ENCODE measurements around the gene XIAP.

The XIAP gene

DNA sequence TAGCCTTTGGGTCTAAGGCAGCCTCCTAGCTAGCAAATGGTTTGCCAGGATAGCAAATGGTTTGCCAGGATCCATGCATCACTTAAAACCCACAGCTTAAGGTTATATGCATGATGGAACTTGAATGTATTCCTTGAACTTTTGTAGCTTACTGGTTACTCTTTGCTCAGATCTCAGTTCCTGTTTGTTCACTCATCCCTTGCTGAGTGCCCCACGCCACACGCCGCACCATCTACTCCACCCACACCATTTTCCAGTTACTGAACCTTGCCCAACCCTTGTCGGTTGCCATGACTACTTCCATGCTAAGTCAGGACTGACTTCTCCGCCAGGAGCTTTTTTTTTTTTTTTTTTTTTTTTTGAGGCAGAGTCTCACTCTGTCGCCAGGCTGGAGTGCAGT lies 29.5 kb upstream of the XIAP start:
- Histone ChIP-seq H3K9me3 (ENCODE audit: control insufficient read depth, insufficient read depth, low read length) (no peaks in the 10 kb centered on the region), H3F3A (ENCODE audit: control insufficient read depth, insufficient read depth) (no peaks in the 10 kb centered on the region), H3K36me3 (ENCODE audit: control insufficient read depth, low read length) (no peaks in the 10 kb centered on the region), H3K4me2 (ENCODE audit: low read length) (peak overlapping the region; percentile 12; the same call in 1 of the 2 replicates), H3K79me2 (ENCODE audit: control insufficient read depth, low read length) (no peaks in the 10 kb centered on the region), H3K27ac (ENCODE audit: low read depth, low read length) (no peak overlapping the region), H3K4me3 (ENCODE audit: low read length) (no peak overlapping the region), H3K9me2 (replicated peaks; ENCODE audit: control insufficient read depth, low read length) (no peaks in the 10 kb centered on the region), H4K20me1 (ENCODE audit: control insufficient read depth, insufficient read depth, low read depth, low read length) (no peaks in the 10 kb centered on the region), H3K27me3 (ENCODE audit: control insufficient read depth, low read length) (no peaks in the 10 kb centered on the region), H3K4me1 (ENCODE audit: control insufficient read depth, low read length) (peaks cover 6% of the 10 kb centered on the region)
- TF ChIP-seq, protein P1, sequence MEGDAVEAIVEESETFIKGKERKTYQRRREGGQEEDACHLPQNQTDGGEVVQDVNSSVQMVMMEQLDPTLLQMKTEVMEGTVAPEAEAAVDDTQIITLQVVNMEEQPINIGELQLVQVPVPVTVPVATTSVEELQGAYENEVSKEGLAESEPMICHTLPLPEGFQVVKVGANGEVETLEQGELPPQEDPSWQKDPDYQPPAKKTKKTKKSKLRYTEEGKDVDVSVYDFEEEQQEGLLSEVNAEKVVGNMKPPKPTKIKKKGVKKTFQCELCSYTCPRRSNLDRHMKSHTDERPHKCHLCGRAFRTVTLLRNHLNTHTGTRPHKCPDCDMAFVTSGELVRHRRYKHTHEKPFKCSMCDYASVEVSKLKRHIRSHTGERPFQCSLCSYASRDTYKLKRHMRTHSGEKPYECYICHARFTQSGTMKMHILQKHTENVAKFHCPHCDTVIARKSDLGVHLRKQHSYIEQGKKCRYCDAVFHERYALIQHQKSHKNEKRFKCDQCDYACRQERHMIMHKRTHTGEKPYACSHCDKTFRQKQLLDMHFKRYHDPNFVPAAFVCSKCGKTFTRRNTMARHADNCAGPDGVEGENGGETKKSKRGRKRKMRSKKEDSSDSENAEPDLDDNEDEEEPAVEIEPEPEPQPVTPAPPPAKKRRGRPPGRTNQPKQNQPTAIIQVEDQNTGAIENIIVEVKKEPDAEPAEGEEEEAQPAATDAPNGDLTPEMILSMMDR (IDR thresholded peaks at IDR 0.05; ENCODE audit: low read depth, low read length, poor library complexity, severe bottlenecking) = no peak
- TF ChIP-seq EZH2phosphoT487 (IDR thresholded peaks at IDR 0.05; ENCODE audit: borderline replicate concordance, low read length) = no peak

DNA sequence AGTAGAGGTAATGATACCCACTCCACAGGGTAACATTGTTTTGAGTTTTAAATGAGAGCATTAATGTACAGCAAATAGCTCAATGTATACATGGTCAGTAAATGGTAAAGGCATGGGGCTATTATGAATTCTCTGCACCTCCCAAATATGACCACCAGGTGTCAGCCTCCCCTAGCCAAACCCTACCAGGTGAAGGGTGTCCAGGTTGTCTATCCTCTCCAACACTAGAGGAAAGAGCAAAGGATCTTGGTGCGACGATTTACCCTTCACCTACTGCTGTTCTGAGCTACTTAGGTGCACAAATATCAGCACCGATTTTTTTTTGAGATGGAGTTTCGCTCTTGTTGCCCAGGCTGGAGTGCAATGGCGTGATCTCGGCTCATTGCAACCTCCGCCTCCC lies 26.5 kb upstream of the XIAP start:
- Histone ChIP-seq H3K9me2 (replicated peaks; ENCODE audit: control insufficient read depth, low read length) (no peaks in the 10 kb centered on the region), H3K9me3 (ENCODE audit: control insufficient read depth, insufficient read depth, low read length) (no peaks in the 10 kb centered on the region), H3K79me2 (ENCODE audit: control insufficient read depth, low read length) (no peaks in the 10 kb centered on the region), H3K27me3 (ENCODE audit: control insufficient read depth, low read length) (no peaks in the 10 kb centered on the region), H3K4me3 (ENCODE audit: low read length) (no peak overlapping the region), H3F3A (ENCODE audit: control insufficient read depth, insufficient read depth) (no peaks in the 10 kb centered on the region), H4K20me1 (ENCODE audit: control insufficient read depth, insufficient read depth, low read depth, low read length) (no peaks in the 10 kb centered on the region), H3K27ac (ENCODE audit: low read depth, low read length) (no peak overlapping the region), H3K4me2 (ENCODE audit: low read length) (no peak overlapping the region), H3K4me1 (ENCODE audit: control insufficient read depth, low read length) (peaks cover 6% of the 10 kb centered on the region), H3K36me3 (ENCODE audit: control insufficient read depth, low read length) (no peaks in the 10 kb centered on the region)
- TF ChIP-seq, protein P1 (IDR thresholded peaks at IDR 0.05; ENCODE audit: low read depth, low read length, poor library complexity, severe bottlenecking) = peak; percentile 63
- TF ChIP-seq EZH2phosphoT487 (IDR thresholded peaks at IDR 0.05; ENCODE audit: borderline replicate concordance, low read length) = no peak

DNA sequence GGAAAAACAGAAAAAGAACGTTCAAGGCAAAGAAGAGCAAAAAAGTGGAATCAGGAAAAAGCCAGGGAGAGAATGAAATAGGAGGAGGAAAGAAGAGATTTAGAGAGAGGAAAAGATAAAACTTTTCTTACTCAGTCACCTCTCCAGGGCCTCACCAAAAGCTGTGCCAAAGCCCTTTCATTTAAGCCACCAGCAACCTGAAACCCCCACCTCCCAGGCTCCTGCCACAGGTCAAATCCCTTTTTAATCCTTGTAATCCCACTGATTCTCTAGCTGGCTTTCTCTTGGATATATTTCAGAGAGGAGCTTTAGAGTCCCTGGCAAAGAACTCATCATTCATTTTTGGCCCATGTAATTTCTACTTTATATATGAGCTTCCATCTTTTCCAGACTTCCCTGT lies 25.7 kb upstream of the XIAP start:
- Histone ChIP-seq H3K27ac (ENCODE audit: low read depth, low read length) (no peak overlapping the region), H3K36me3 (ENCODE audit: control insufficient read depth, low read length) (no peaks in the 10 kb centered on the region), H3K79me2 (ENCODE audit: control insufficient read depth, low read length) (no peaks in the 10 kb centered on the region), H3F3A (ENCODE audit: control insufficient read depth, insufficient read depth) (no peaks in the 10 kb centered on the region), H3K9me2 (replicated peaks; ENCODE audit: control insufficient read depth, low read length) (no peaks in the 10 kb centered on the region), H3K27me3 (ENCODE audit: control insufficient read depth, low read length) (no peaks in the 10 kb centered on the region), H3K4me2 (ENCODE audit: low read length) (no peak overlapping the region), H3K9me3 (ENCODE audit: control insufficient read depth, insufficient read depth, low read length) (no peaks in the 10 kb centered on the region), H4K20me1 (ENCODE audit: control insufficient read depth, insufficient read depth, low read depth, low read length) (no peaks in the 10 kb centered on the region), H3K4me3 (ENCODE audit: low read length) (no peak overlapping the region), H3K4me1 (ENCODE audit: control insufficient read depth, low read length) (peaks cover 6% of the 10 kb centered on the region)
- TF ChIP-seq, protein P1 (IDR thresholded peaks at IDR 0.05; ENCODE audit: low read depth, low read length, poor library complexity, severe bottlenecking) = no peak
- no peak for TF ChIP-seq EZH2phosphoT487 (IDR thresholded peaks at IDR 0.05; ENCODE audit: borderline replicate concordance, low read length)

All from DOHH2 (cell line).